ENCODE results near the gene ONECUT2.

The ONECUT2 gene

DNA sequence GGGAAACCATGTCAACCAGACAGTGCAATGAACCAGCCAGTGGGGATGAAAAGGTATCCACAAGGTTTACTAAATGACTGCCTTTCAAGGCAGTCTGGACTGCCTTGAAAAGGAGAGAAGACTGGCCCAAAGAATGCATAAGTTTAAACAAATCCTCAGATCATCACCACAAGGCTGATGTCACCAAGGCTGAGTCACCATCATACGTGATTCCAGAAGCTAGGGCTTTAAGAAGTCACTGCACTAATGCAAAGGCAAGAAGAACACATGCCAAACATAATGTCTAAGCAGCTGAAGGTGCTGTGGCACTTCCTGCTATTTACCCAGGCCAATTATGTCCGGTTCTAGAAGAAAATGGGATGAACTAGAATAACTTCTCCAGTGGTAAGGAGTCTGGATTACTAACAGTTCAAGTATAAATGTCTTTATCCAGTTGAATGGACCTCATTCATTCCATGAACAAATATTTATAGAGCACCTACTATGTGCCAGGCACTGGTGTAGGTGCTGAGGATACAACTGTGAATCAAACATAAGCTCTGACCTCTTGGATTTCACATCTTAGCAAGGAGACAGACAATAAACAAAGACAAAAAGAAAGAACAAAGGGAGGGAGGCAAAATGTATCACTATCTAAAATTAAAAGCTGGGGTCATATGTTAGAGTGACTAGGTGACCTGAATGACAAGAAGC, 37.6 kb upstream of the ONECUT2 start:
- no peaks in the 10 kb centered on the region for H3K9me3 ChIP-seq (replicated peaks; ENCODE audit: insufficient read depth, low read length)
- TF ChIP-seq EZH2 (optimal IDR thresholded peaks at IDR 0.05; ENCODE audit: low read depth, low read length) (no peak), EZH2phosphoT487 (IDR thresholded peaks at IDR 0.05; ENCODE audit: low read length) (no peak)
- TF ChIP-seq, protein P1, sequence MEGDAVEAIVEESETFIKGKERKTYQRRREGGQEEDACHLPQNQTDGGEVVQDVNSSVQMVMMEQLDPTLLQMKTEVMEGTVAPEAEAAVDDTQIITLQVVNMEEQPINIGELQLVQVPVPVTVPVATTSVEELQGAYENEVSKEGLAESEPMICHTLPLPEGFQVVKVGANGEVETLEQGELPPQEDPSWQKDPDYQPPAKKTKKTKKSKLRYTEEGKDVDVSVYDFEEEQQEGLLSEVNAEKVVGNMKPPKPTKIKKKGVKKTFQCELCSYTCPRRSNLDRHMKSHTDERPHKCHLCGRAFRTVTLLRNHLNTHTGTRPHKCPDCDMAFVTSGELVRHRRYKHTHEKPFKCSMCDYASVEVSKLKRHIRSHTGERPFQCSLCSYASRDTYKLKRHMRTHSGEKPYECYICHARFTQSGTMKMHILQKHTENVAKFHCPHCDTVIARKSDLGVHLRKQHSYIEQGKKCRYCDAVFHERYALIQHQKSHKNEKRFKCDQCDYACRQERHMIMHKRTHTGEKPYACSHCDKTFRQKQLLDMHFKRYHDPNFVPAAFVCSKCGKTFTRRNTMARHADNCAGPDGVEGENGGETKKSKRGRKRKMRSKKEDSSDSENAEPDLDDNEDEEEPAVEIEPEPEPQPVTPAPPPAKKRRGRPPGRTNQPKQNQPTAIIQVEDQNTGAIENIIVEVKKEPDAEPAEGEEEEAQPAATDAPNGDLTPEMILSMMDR (IDR thresholded peaks at IDR 0.05; ENCODE audit: low read length): no peak
- no peak overlapping the region for H2AFZ ChIP-seq (ENCODE audit: low read length)
- no peak overlapping the region for H3K9ac ChIP-seq (ENCODE audit: low read length)
- no peaks in the 10 kb centered on the region for H3K36me3 ChIP-seq (replicated peaks; ENCODE audit: insufficient read depth, low read length)
- H3K9me2 ChIP-seq (replicated peaks; ENCODE audit: insufficient read depth, low read length): no peaks in the 10 kb centered on the region
- H3K4me2 ChIP-seq (ENCODE audit: low read depth, low read length): no peak overlapping the region
- no peak overlapping the region for H3K4me3 ChIP-seq (ENCODE audit: low read length)
- H4K20me1 ChIP-seq (ENCODE audit: insufficient read depth, low read length): no peaks in the 10 kb centered on the region
- no peaks in the 10 kb centered on the region for H3K79me2 ChIP-seq (ENCODE audit: low read length)
- DNase-seq: no peak
- no peaks in the 10 kb centered on the region for H3K27me3 ChIP-seq (replicated peaks; ENCODE audit: insufficient read depth, low read length)
- H3F3A ChIP-seq (ENCODE audit: insufficient read depth, low read length): no peaks in the 10 kb centered on the region
- H3K27ac ChIP-seq (ENCODE audit: low read length): no peak overlapping the region
- H3K4me1 ChIP-seq (ENCODE audit: low read length): no peaks in the 10 kb centered on the region

DNA sequence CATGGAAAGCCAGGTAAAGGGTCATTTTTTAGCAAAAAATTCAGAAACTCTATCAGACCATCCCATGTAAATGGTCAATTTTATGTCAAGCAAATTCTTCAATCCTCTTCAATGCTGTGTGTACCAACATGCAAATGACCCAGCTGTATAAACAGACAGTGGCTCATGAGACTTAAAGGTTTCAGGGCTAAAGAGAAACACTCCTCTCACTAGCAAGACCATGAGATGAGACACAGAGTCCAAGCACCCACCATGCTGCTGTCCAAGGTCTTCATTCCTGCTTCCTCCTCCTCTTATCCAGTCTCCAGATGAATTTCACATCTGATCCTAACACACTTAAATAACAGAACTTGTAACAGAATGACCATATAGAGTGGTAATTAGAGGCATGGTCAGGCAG, 30.8 kb upstream of the ONECUT2 start:
- H3K4me3 ChIP-seq (ENCODE audit: low read length): no peak overlapping the region
- H3K27ac ChIP-seq (ENCODE audit: low read length): no peak overlapping the region
- no peak overlapping the region for H3K4me2 ChIP-seq (ENCODE audit: low read depth, low read length)
- no peak overlapping the region for H2AFZ ChIP-seq (ENCODE audit: low read length)
- no peaks in the 10 kb centered on the region for H3K27me3 ChIP-seq (replicated peaks; ENCODE audit: insufficient read depth, low read length)
- no peak for TF ChIP-seq EZH2 (optimal IDR thresholded peaks at IDR 0.05; ENCODE audit: low read depth, low read length)
- TF ChIP-seq EZH2phosphoT487 (IDR thresholded peaks at IDR 0.05; ENCODE audit: low read length): no peak
- TF ChIP-seq, protein P1 (IDR thresholded peaks at IDR 0.05; ENCODE audit: low read length): no peak
- H3K9me3 ChIP-seq (replicated peaks; ENCODE audit: insufficient read depth, low read length): no peaks in the 10 kb centered on the region
- H4K20me1 ChIP-seq (ENCODE audit: insufficient read depth, low read length): no peaks in the 10 kb centered on the region
- no peaks in the 10 kb centered on the region for H3K36me3 ChIP-seq (replicated peaks; ENCODE audit: insufficient read depth, low read length)
- no peaks in the 10 kb centered on the region for H3K79me2 ChIP-seq (ENCODE audit: low read length)
- H3K4me1 ChIP-seq (ENCODE audit: low read length): peaks cover 13% of the 10 kb centered on the region; the same call in 1 of the 2 replicates
- no peak for DNase-seq
- H3K9me2 ChIP-seq (replicated peaks; ENCODE audit: insufficient read depth, low read length): no peaks in the 10 kb centered on the region
- H3F3A ChIP-seq (ENCODE audit: insufficient read depth, low read length): no peaks in the 10 kb centered on the region
- no peak overlapping the region for H3K9ac ChIP-seq (ENCODE audit: low read length)

DNA sequence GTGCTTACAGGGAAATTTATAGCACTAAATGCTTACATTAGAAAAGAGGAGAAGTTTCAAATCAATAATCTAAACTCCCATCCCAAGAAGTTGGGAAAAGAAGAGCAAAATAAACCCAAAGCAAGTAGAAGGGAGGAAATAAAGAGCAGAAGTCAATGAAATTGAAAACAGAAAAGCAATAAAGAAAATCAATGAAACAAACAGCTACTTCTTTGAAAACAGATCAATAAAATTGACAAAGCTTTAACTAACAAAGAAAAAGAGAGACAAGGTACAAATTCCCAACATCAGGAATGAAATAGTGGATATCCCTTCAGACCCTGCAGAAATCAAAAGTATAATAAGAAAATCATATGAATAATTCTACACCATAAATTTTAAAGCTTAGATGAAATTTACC, 25.5 kb upstream of the ONECUT2 start:
- H3K9me2 ChIP-seq (replicated peaks; ENCODE audit: insufficient read depth, low read length): no peaks in the 10 kb centered on the region
- no peaks in the 10 kb centered on the region for H3K79me2 ChIP-seq (ENCODE audit: low read length)
- no peak overlapping the region for H3K9ac ChIP-seq (ENCODE audit: low read length)
- H3K27ac ChIP-seq (ENCODE audit: low read length): no peak overlapping the region
- no peak overlapping the region for H2AFZ ChIP-seq (ENCODE audit: low read length)
- H3K27me3 ChIP-seq (replicated peaks; ENCODE audit: insufficient read depth, low read length): no peaks in the 10 kb centered on the region
- H3K4me3 ChIP-seq (ENCODE audit: low read length): no peak overlapping the region
- no peak for DNase-seq
- peaks cover 15% of the 10 kb centered on the region for H3K4me1 ChIP-seq (ENCODE audit: low read length)
- no peaks in the 10 kb centered on the region for H3K9me3 ChIP-seq (replicated peaks; ENCODE audit: insufficient read depth, low read length)
- no peaks in the 10 kb centered on the region for H4K20me1 ChIP-seq (ENCODE audit: insufficient read depth, low read length)
- TF ChIP-seq, protein P1 (IDR thresholded peaks at IDR 0.05; ENCODE audit: low read length): no peak
- TF ChIP-seq EZH2phosphoT487 (IDR thresholded peaks at IDR 0.05; ENCODE audit: low read length): no peak
- no peak for TF ChIP-seq EZH2 (optimal IDR thresholded peaks at IDR 0.05; ENCODE audit: low read depth, low read length)
- no peaks in the 10 kb centered on the region for H3F3A ChIP-seq (ENCODE audit: insufficient read depth, low read length)
- H3K36me3 ChIP-seq (replicated peaks; ENCODE audit: insufficient read depth, low read length): no peaks in the 10 kb centered on the region
- H3K4me2 ChIP-seq (ENCODE audit: low read depth, low read length): no peak overlapping the region

All from MM.1S (cell line).